PC-3 (cell line): ENCODE results near the gene KDM1A. TPM values are rescaled to one million over a fixed set of nuclear protein-coding genes. Genes with fewer than 3 reads are reported as not detected.

Experiments
- ATAC-seq: fragments of 200-7000 bp; cut with Tn5 transposase; 2 replicates; pipeline ENCODE4 v1.9.1; 2020; ENCODE audit warnings: mild to moderate bottlenecking, moderate library complexity
- BruUV-seq: library from RNA; stranded (reverse); fragments of 400-500 nt; replicated peaks from 2 replicates; lab custom pipeline; 2021; lab: Mats Ljungman, UMichigan
- CTCF ChIA-PET: fragments of 300-600 bp; sonication (Branson Sonifier 250); formaldehyde crosslinking; loops from one replicate; lab custom pipeline; 2022; ENCODE audit warnings: antibody characterized with exemption; lab: Charles Lee
- POLR2A ChIA-PET: fragments of 300-600 bp; sonication (Branson Sonifier 250); formaldehyde crosslinking; loops from one replicate; lab custom pipeline; 2022; ENCODE audit warnings: antibody characterized with exemption; ENCODE audit not compliant: unreplicated experiment; lab: Charles Lee
- DNase-seq: peaks from one replicate; pipeline ENCODE4 v3.0.0-alpha.2; 2015
- H2AFZ ChIP-seq: fragments of 300-600 bp; sonication (generic); 2 replicates; pipeline ENCODE4 v1.6.0; 2016; ENCODE audit warnings: antibody characterized with exemption, low read length
- H3F3A ChIP-seq: fragments of 300-600 bp; sonication (generic); one replicate; pipeline ENCODE4 v1.6.0; 2017; ENCODE audit warnings: antibody characterized with exemption, low read length, control low read depth, mild to moderate bottlenecking; ENCODE audit not compliant: unreplicated experiment
- H3K27ac ChIP-seq: fragments of 300-600 bp; sonication (generic); 2 replicates; pipeline ENCODE4 v1.5.1; 2016; ENCODE audit warnings: mild to moderate bottlenecking, low read length
- H3K27me3 ChIP-seq: fragments of 300-600 bp; sonication (generic); 2 replicates; pipeline ENCODE4 v1.6.1; 2016; ENCODE audit warnings: low read length, mixed read lengths
- H3K36me3 ChIP-seq: fragments of 300-600 bp; sonication (generic); 2 replicates; pipeline ENCODE4 v1.6.1; 2016; ENCODE audit warnings: low read depth, mixed run types, low read length, mixed read lengths
- H3K4me1 ChIP-seq: fragments of 300-600 bp; sonication (generic); 2 replicates; pipeline ENCODE4 v1.5.1; 2016; ENCODE audit warnings: low read length; ENCODE audit not compliant: insufficient read depth
- H3K4me2 ChIP-seq: fragments of 300-600 bp; sonication (generic); 2 replicates; pipeline ENCODE4 v1.6.0; 2016; ENCODE audit warnings: low read length
- H3K4me3 ChIP-seq: fragments of 300-600 bp; sonication (generic); 2 replicates; pipeline ENCODE4 v1.5.1; 2016; ENCODE audit warnings: mild to moderate bottlenecking, low read length, mixed read lengths
- H3K79me2 ChIP-seq: fragments of 300-600 bp; sonication (generic); 2 replicates; pipeline ENCODE4 v1.6.1; 2017; ENCODE audit warnings: low read length, mixed read lengths
- H3K9ac ChIP-seq: fragments of 300-600 bp; sonication (generic); 2 replicates; pipeline ENCODE4 v1.6.0; 2016; ENCODE audit warnings: mild to moderate bottlenecking, low read length
- H3K9me2 ChIP-seq: fragments of 300-600 bp; sonication (generic); replicated peaks from 2 replicates; pipeline ENCODE4 v1.6.1; 2016; ENCODE audit warnings: mixed run types, low read length, mixed read lengths
- H3K9me3 ChIP-seq: fragments of 300-600 bp; sonication (generic); 2 replicates; pipeline ENCODE4 v1.6.1; 2016; ENCODE audit warnings: low read length, mixed read lengths
- H4K20me1 ChIP-seq: fragments of 300-600 bp; sonication (generic); 2 replicates; pipeline ENCODE4 v1.6.1; 2016; ENCODE audit warnings: low read length, mixed read lengths
- EZH2 ChIP-seq: fragments of 300-600 bp; sonication (generic); IDR thresholded peaks from one replicate; pipeline ENCODE4 v1.6.1; 2017; ENCODE audit warnings: antibody characterized with exemption, mild to moderate bottlenecking, low read length; ENCODE audit not compliant: unreplicated experiment
- EZH2phosphoT487 ChIP-seq: fragments of 300-600 bp; sonication (generic); IDR thresholded peaks from 2 replicates; pipeline ENCODE4 v1.6.1; 2018; ENCODE audit warnings: mild to moderate bottlenecking, antibody characterized with exemption, low read length, borderline replicate concordance
- intact Hi-C: fragments of 100-400 bp; cut with micrococcal nuclease; formaldehyde crosslinking; loops from 2 replicates; pipeline ENCODE4 v1.9.0; 2023
- total RNA-seq: library from RNA; depleted of rRNA; stranded (reverse); fragments of >200 nt; gene quantifications from 2 replicates; pipeline ENCODE4 v1.2.3, GENCODE V29; 2014
- TF ChIP-seq, protein P1 (sequence below): fragments of 300-600 bp; sonication (generic); conservative IDR thresholded peaks from 2 replicates; pipeline ENCODE4 v1.5.1; 2017; ENCODE audit warnings: antibody characterized with exemption, low read depth, mild to moderate bottlenecking, low read length

The KDM1A gene
- total RNA-seq, 1 experiment from 2014 or later = 186 TPM

DNA sequence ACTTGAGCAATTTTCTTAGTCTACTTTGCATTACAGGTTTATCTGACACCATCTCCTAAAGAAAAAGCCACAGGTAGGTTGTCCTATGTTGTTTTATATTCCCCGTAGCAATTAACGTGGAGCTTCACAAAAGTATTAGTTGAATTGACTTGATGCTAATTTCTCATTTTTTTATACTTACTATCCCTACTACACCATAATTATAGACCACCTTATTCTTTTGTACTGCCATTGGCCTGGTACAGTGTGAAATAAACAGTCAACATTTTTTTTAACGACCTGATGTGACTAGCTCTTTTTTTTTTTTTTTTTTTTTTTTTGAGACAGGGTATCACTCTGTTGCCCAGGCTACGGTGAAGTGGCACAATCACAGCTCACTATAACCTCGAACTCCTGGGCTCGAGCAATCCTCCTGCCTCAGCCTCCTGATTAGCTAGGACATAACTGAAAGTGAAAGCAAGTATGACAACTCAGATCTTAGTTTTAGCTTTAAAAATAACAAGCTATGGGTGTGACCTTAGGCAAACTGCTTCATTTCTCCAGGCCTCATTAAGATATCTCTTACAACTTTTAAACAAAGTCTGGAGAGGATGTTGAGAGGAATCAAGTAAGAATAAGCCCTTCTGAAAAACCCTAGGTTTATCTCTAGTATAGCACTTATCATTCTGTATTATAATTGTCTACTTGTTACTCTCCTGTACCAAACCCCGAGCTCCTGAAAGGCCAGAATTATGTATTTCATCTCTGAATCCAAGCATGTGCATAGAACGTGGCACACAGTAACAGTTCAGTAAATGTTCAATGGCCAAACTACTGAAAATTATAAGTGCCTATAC is 99.9 kb downstream of the KDM1A start:
- peaks cover 90% of the 10 kb centered on the region for H3K79me2 ChIP-seq
- no peak overlapping the region for H3K4me3 ChIP-seq
- TF ChIP-seq EZH2 (no peak), EZH2phosphoT487 (no peak)
- TF ChIP-seq, protein P1, sequence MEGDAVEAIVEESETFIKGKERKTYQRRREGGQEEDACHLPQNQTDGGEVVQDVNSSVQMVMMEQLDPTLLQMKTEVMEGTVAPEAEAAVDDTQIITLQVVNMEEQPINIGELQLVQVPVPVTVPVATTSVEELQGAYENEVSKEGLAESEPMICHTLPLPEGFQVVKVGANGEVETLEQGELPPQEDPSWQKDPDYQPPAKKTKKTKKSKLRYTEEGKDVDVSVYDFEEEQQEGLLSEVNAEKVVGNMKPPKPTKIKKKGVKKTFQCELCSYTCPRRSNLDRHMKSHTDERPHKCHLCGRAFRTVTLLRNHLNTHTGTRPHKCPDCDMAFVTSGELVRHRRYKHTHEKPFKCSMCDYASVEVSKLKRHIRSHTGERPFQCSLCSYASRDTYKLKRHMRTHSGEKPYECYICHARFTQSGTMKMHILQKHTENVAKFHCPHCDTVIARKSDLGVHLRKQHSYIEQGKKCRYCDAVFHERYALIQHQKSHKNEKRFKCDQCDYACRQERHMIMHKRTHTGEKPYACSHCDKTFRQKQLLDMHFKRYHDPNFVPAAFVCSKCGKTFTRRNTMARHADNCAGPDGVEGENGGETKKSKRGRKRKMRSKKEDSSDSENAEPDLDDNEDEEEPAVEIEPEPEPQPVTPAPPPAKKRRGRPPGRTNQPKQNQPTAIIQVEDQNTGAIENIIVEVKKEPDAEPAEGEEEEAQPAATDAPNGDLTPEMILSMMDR = no peak
- H3K4me1 ChIP-seq = peaks cover 9% of the 10 kb centered on the region; the same call in 1 of the 2 replicates
- H3K27me3 ChIP-seq = no peaks in the 10 kb centered on the region
- H3K27ac ChIP-seq = no peak overlapping the region
- no peak overlapping the region for H3K4me2 ChIP-seq
- H3K9ac ChIP-seq = no peak overlapping the region
- ATAC-seq (0 out of 2 replicates have a peak, but pooled peaks have one; percentile 15), DNase-seq (no peak)
- ChIA-PET POLR2A (interaction anchor here (0.6 kb wide), 1 partner anchor 14 kb away, joined by 5 read pairs; no protein-coding TSS in a partner anchor), CTCF (interaction anchor here (0.6 kb wide), 1 partner anchor 10 kb away, joined by 3 read pairs; no protein-coding TSS in a partner anchor)
- BruUV-seq = no TSS peak
- no peak overlapping the region for H2AFZ ChIP-seq
- no peaks in the 10 kb centered on the region for H3K9me3 ChIP-seq
- intact Hi-C loops = loop anchor here (5.0 kb wide), 1 partner anchor 38 kb away; no protein-coding TSS in a partner anchor
- H4K20me1 ChIP-seq = no peaks in the 10 kb centered on the region
- H3F3A ChIP-seq = no peaks in the 10 kb centered on the region
- no peaks in the 10 kb centered on the region for H3K9me2 ChIP-seq
- H3K36me3 ChIP-seq = no peaks in the 10 kb centered on the region

DNA sequence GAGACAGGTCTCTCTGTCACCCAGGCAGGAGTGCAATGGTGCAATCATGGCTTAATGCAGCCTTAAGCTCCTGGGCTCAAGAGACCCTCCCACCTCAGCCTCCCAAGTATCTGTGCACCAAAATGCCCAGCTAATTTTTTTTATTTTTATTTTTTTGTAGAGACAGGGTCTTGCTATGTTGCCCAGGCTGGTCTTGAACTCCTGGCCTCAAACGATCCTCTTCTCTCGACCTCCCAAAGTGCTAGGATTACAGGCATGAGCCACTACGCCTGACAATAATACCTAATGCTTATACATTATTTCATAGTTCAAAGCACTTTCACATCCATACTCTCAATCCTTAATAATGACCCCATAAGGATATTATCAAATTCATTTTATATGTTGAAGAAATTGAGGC is 101.1 kb downstream of the KDM1A start:
- intact Hi-C loops = no loop called here
- Histone ChIP-seq H3K9me3 (no peaks in the 10 kb centered on the region), H3K4me2 (no peak overlapping the region), H3K9me2 (no peaks in the 10 kb centered on the region), H3K4me1 (peaks cover 9% of the 10 kb centered on the region; the same call in 1 of the 2 replicates), H3K9ac (no peak overlapping the region), H2AFZ (no peak overlapping the region), H3K79me2 (peaks cover 91% of the 10 kb centered on the region), H3F3A (no peaks in the 10 kb centered on the region), H3K4me3 (no peak overlapping the region), H3K27me3 (no peaks in the 10 kb centered on the region), H3K36me3 (no peaks in the 10 kb centered on the region), H4K20me1 (no peaks in the 10 kb centered on the region), H3K27ac (no peak overlapping the region)
- no peak for ATAC-seq
- BruUV-seq = no TSS peak
- TF ChIP-seq EZH2 = no peak
- TF ChIP-seq, protein P1 = no peak
- no peak for TF ChIP-seq EZH2phosphoT487
- ChIA-PET POLR2A (no interaction called here), CTCF (no interaction called here)
- no peak for DNase-seq
